NCI-H774 (cell line): ENCODE data around the gene BACH1.

Experiments used
- DNase-seq: peaks from one replicate; lab custom pipeline; 2025; lab: John Stamatoyannopoulos, UW

Gene BACH1

DNA sequence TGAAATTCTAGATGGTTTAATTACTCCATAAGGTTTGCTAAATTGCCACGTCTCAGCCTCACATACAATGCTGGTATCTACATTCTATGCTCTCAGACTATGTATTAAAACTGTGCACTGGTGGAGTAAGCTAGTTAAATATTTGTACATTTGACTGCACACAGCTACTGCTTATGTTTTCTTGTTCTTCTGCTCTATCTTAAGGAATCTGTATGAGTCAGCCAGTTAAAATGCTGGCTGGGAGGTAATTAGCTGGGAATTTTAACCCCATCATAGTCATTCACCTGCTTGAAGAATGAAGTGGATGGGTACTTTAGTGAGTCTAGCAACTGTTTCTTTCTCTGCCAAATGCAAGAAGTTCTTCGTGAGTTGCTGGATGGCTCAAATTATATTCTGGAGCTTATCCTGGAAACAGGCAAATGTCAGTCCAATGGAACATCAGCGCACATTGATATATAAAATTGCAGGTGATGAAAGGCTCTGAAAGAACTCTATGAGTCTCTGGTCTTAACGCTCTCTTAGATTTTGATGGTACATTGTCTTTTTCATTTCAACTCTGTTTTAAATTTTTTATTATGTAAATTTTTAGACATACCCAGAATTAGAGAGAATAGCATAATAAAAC, 83.4 kb downstream of the BACH1 start:
- no peak for DNase-seq

DNA sequence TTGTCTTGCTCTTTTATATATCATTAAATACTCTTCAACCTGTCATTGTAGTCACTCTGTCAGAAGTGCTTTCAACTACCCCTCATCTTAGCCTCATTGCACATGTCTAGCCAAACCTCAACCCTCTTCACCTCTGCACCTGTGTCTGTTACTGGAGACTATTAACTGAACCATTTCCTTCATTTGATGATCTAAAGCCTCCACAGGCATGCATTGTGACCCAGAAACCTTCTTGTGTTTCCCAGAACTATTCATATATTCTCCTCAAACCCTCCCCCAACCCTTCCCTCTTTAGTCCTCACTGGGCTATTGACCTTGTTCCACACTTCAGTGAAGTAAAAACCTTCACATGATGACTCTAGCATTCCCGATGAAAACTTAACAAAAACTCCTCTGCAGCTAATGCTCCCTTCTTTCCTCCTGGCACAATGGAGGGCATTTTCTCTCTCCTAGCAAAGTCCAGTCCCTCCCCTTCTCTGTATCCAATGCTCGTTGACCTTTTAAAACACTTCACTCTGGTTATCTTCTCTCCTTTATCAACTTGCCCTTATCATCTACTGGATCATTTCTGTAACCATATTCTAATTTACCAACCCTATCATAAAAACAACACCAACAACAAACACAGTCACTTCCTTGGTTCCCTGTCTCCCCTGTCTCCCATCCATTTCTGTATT, 86.1 kb downstream of the BACH1 start:
- no peak for DNase-seq

DNA sequence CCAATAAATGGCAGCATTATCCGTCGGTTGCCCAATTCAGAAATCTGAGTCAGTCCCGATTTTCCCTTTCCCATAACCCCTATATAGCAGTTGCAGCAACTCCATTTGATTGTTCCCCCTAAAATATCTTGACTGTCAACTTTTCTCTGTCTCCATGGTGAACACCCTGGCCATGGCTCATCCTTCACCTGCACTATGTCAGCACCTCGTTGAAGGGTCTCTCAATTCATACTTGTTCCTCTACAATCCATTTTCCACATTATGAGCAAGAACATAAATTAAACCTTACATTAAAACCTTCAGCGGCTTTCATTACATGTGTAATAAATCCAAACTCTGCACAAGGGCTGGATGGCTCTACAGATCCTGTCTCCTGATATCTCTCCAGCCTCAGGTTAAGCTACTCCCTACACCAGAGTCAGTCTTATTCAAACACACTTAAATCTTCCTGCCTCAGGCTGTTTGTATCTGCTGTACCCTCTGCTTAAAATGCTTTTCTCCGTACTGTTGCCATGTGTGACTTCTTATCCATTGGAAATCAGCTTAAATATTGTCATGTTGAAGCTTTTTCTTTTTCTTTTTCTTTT, 87.3 kb downstream of the BACH1 start:
- DNase-seq = no peak

DNA sequence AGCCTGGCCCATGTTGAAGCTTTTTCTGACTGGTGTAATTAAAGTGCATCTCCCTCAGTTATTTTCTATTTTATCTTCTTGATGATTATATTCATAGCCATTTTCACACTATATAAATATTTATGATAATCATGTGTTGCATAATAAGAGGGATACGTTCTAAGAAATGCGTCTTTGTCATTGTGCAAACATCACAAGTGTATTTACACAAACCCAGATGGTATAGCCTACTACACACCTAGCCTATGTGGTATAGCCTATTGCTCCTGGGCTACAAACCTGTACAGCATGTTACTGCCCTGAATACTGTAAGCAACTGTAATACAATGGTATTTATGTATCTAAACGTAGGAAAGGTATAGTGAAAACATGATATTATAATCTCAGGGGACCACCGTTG, 88.1 kb downstream of the BACH1 start:
- DNase-seq = no peak

DNA sequence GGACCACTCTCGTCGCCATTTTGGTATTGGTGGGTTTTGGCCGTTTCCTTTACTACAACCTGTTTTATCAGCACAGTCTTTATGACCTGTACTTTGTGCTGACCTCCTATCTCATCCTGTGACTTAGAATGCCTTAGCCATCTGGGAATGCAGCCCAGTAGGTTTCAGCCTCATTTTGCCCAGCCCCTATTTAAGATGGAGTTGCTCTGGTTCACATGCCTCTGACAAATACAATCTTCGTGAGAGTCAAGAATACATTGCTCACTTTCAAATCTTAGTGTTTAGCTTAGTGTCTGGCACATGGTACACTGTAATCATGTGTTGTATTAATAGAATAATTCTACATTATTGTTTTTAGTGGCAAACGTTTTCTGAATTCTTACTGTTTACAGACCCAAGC, 88.9 kb downstream of the BACH1 start:
- no peak for DNase-seq

DNA sequence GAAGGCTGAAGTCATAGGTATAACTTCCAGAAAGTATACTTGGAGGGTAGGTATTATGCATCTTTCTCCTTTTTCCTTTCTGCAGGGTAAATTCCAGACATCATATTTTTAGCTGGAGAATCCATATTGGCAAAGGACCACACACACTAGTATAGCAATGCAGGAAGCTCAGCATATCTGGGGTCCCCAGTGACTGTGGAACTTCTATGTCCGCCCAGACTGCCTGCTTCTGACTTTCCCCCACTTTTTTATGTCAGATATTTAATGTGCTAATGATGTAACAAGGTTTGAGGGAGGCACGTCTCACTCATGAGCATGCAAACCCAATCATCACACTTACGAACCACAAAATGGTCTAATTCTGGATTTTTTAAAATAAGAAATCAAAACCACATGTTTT, 90.4 kb downstream of the BACH1 start:
- DNase-seq = no peak

DNA sequence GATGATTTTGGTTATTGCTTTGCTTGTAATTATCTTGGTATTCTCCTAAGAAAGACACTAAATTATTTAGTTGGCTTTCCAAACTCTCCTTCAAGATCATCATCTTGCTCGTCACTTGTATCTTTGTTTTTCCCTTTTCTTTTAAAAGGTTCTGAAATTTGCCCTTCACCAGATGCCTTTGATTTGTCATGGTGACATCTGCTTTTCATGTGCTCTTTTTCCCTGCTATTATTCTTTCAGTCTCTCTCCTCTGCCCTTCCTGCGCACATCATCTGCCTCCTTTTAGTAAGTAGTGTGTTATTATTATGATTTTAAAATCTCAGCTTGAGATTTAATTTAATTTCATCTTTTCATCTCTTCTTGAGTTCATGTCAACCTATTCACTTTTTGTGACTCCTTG, 92.1 kb downstream of the BACH1 start:
- no peak for DNase-seq

DNA sequence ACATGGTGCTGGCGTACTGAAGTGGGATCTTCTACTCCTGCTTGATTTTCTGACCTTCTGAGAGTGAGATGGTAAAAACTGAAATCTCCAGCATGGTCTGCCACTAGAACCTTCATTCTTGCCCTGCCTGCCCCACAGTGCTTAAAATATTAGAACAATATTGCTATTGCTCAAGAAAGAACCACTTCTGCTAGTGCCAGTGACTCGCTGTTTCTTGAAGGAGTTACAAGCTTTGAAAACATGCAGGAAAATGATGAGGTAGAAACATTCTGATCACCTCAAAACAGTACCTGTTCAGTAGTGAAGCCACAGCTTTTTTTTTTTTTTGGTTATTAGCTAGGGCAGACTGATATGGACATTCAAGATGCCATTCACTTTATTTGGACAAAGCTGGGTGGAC, 95.3 kb downstream of the BACH1 start:
- DNase-seq = no peak
